Neural cell (in vitro differentiated cells): ENCODE measurements around the gene PHYHD1. TPM values are rescaled to one million over a fixed set of nuclear protein-coding genes. Genes with fewer than 3 reads are reported as not detected.
"Not testable (repeated sequence)": the region's sequence is repeated elsewhere in the genome, so short reads cannot be mapped to it uniquely, and the experiment has no call there.

Experiments
- H2AFZ ChIP-seq: fragments of 200-600, 300-800 bp; sonication (generic), shearing (Covaris generic); 2 replicates; pipeline ENCODE4 v1.6.0; 2014; ENCODE audit warnings: low read depth, mild to moderate bottlenecking, antibody characterized with exemption, low read length, moderate library complexity
- H3F3A ChIP-seq: fragments of 200-600 bp; shearing (Covaris generic); 2 replicates; pipeline ENCODE4 v1.6.1; 2016; ENCODE audit warnings: mild to moderate bottlenecking, moderate library complexity, mixed read lengths, antibody characterized with exemption, low read length; ENCODE audit not compliant: insufficient read depth, poor library complexity, severe bottlenecking
- H3K27ac ChIP-seq: fragments of 200-600, 300-800 bp; sonication (generic), shearing (Covaris generic); 2 replicates; pipeline ENCODE4 v1.5.1; 2014; ENCODE audit warnings: mild to moderate bottlenecking, low read length, moderate library complexity
- H3K27me3 ChIP-seq: fragments of 300-800, 200-600 bp; sonication (generic), shearing (Covaris generic); 2 replicates; pipeline ENCODE4 v1.6.0; 2014; ENCODE audit warnings: mild to moderate bottlenecking, low read depth, low read length, moderate library complexity; ENCODE audit not compliant: insufficient read depth
- H3K36me3 ChIP-seq: fragments of 300-800, 200-600 bp; sonication (generic), shearing (Covaris generic); 2 replicates; pipeline ENCODE4 v1.5.1; 2014; ENCODE audit warnings: mild to moderate bottlenecking, antibody characterized with exemption, low read length, moderate library complexity; ENCODE audit not compliant: insufficient read depth
- H3K4me2 ChIP-seq: fragments of 300-800, 200-600 bp; sonication (generic), shearing (Covaris generic); 2 replicates; pipeline ENCODE4 v1.6.0; 2014; ENCODE audit warnings: mild to moderate bottlenecking, low read length
- H3K4me3 ChIP-seq: fragments of 300-800, 200-600 bp; sonication (generic), shearing (Covaris generic); 2 replicates; pipeline ENCODE4 v1.5.1; 2014; ENCODE audit warnings: mild to moderate bottlenecking, low read length, moderate library complexity
- H3K79me2 ChIP-seq: fragments of 200-600 bp; shearing (Covaris generic); replicated peaks from 2 replicates; pipeline ENCODE4 v1.6.0; 2014; ENCODE audit warnings: mild to moderate bottlenecking, low read length, moderate library complexity; ENCODE audit not compliant: insufficient read depth
- H3K9ac ChIP-seq: fragments of 300-800, 200-600 bp; sonication (generic), shearing (Covaris generic); 2 replicates; pipeline ENCODE4 v1.6.1; 2016; ENCODE audit warnings: mild to moderate bottlenecking, low read length, mixed read lengths
- H3K9me2 ChIP-seq: fragments of 200-600 bp; shearing (Covaris generic); 2 replicates; pipeline ENCODE4 v1.6.1; 2016; ENCODE audit warnings: mild to moderate bottlenecking, low read length, mixed read lengths; ENCODE audit not compliant: insufficient read depth
- H3K9me3 ChIP-seq: fragments of 200-600, 300-800 bp; sonication (generic), shearing (Covaris generic); 2 replicates; pipeline ENCODE4 v1.6.1; 2016; ENCODE audit warnings: mild to moderate bottlenecking, mixed run types, low read length, moderate library complexity, mixed read lengths
- H4K20me1 ChIP-seq: fragments of 200-600 bp; shearing (Covaris generic); 2 replicates; pipeline ENCODE4 v1.6.1; 2016; ENCODE audit warnings: mild to moderate bottlenecking, mixed run types; ENCODE audit not compliant: insufficient read depth
- EP300 ChIP-seq: fragments of 450-650 bp; conservative IDR thresholded peaks from 2 replicates; pipeline ENCODE4 v1.6.1; 2014; ENCODE audit warnings: antibody characterized with exemption, mild to moderate bottlenecking, moderate library complexity; ENCODE audit not compliant: poor library complexity, severe bottlenecking
- MXI1 ChIP-seq: fragments of 450-650 bp; conservative IDR thresholded peaks from 2 replicates; pipeline ENCODE4 v1.6.1; 2014; ENCODE audit warnings: antibody characterized with exemption, mild to moderate bottlenecking; ENCODE audit not compliant: poor library complexity, severe bottlenecking
- RAD21 ChIP-seq: fragments of 450-650 bp; conservative IDR thresholded peaks from 2 replicates; pipeline ENCODE4 v1.6.1; 2014; ENCODE audit warnings: antibody characterized with exemption, mild to moderate bottlenecking, moderate library complexity
- SMC3 ChIP-seq: fragments of 450-650 bp; conservative IDR thresholded peaks from 2 replicates; pipeline ENCODE4 v1.6.1; 2014; ENCODE audit warnings: antibody characterized with exemption, mild to moderate bottlenecking, moderate library complexity; ENCODE audit not compliant: poor library complexity
- TAF1 ChIP-seq: IDR thresholded peaks from 2 replicates; pipeline ENCODE4 v1.6.1; 2012; ENCODE audit warnings: low read depth
- polyA plus RNA-seq: library from polyadenylated mRNA; depleted of rRNA; stranded (reverse); fragments of >200 nt; gene quantifications from 2 replicates; pipeline ENCODE4 v1.2.3, GENCODE V29; 2014
- TF ChIP-seq, protein P1 (sequence below): IDR thresholded peaks from 2 replicates; pipeline ENCODE4 v1.6.1; 2012; ENCODE audit warnings: borderline replicate concordance
- TF ChIP-seq, protein P2 (sequence below): fragments of 450-650 bp; IDR thresholded peaks from 2 replicates; pipeline ENCODE4 v1.5.1; 2014; ENCODE audit warnings: antibody characterized with exemption, mild to moderate bottlenecking, moderate library complexity; ENCODE audit not compliant: poor library complexity, severe bottlenecking

Gene PHYHD1
- polyA plus RNA-seq, 1 donor from 2014 or later, result not detected

GRCh38 chr9:128940946-128941755 is 20.4 kb downstream of the PHYHD1 start:
- no peak overlapping the region for H3K4me3 ChIP-seq
- no peaks in the 10 kb centered on the region for H4K20me1 ChIP-seq
- H3K27me3 ChIP-seq, result no peaks in the 10 kb centered on the region
- no peak overlapping the region for H3K4me2 ChIP-seq
- no peaks in the 10 kb centered on the region for H3K9me3 ChIP-seq
- TF ChIP-seq TAF1 (no peak), SMC3 (no peak), EP300 (no peak), MXI1 (no peak), RAD21 (no peak)
- TF ChIP-seq, protein P1, sequence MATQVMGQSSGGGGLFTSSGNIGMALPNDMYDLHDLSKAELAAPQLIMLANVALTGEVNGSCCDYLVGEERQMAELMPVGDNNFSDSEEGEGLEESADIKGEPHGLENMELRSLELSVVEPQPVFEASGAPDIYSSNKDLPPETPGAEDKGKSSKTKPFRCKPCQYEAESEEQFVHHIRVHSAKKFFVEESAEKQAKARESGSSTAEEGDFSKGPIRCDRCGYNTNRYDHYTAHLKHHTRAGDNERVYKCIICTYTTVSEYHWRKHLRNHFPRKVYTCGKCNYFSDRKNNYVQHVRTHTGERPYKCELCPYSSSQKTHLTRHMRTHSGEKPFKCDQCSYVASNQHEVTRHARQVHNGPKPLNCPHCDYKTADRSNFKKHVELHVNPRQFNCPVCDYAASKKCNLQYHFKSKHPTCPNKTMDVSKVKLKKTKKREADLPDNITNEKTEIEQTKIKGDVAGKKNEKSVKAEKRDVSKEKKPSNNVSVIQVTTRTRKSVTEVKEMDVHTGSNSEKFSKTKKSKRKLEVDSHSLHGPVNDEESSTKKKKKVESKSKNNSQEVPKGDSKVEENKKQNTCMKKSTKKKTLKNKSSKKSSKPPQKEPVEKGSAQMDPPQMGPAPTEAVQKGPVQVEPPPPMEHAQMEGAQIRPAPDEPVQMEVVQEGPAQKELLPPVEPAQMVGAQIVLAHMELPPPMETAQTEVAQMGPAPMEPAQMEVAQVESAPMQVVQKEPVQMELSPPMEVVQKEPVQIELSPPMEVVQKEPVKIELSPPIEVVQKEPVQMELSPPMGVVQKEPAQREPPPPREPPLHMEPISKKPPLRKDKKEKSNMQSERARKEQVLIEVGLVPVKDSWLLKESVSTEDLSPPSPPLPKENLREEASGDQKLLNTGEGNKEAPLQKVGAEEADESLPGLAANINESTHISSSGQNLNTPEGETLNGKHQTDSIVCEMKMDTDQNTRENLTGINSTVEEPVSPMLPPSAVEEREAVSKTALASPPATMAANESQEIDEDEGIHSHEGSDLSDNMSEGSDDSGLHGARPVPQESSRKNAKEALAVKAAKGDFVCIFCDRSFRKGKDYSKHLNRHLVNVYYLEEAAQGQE, result no peak
- TF ChIP-seq, protein P2, sequence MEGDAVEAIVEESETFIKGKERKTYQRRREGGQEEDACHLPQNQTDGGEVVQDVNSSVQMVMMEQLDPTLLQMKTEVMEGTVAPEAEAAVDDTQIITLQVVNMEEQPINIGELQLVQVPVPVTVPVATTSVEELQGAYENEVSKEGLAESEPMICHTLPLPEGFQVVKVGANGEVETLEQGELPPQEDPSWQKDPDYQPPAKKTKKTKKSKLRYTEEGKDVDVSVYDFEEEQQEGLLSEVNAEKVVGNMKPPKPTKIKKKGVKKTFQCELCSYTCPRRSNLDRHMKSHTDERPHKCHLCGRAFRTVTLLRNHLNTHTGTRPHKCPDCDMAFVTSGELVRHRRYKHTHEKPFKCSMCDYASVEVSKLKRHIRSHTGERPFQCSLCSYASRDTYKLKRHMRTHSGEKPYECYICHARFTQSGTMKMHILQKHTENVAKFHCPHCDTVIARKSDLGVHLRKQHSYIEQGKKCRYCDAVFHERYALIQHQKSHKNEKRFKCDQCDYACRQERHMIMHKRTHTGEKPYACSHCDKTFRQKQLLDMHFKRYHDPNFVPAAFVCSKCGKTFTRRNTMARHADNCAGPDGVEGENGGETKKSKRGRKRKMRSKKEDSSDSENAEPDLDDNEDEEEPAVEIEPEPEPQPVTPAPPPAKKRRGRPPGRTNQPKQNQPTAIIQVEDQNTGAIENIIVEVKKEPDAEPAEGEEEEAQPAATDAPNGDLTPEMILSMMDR, result no peak
- no peak overlapping the region for H3K27ac ChIP-seq
- H3F3A ChIP-seq, result no peaks in the 10 kb centered on the region
- no peaks in the 10 kb centered on the region for H3K79me2 ChIP-seq
- no peaks in the 10 kb centered on the region for H3K9me2 ChIP-seq
- no peak overlapping the region for H2AFZ ChIP-seq
- H3K9ac ChIP-seq, result no peak overlapping the region
- H3K36me3 ChIP-seq, result no peaks in the 10 kb centered on the region

GRCh38 chr9:128943832-128944620 is 23.2 kb downstream of the PHYHD1 start:
- H3K4me3 ChIP-seq, result no peak overlapping the region
- H3K36me3 ChIP-seq, result no peaks in the 10 kb centered on the region
- no peak overlapping the region for H2AFZ ChIP-seq
- H3K9ac ChIP-seq, result no peak overlapping the region
- H3F3A ChIP-seq, result no peaks in the 10 kb centered on the region
- H4K20me1 ChIP-seq, result no peaks in the 10 kb centered on the region
- no peak overlapping the region for H3K27ac ChIP-seq
- H3K27me3 ChIP-seq, result no peaks in the 10 kb centered on the region
- H3K9me3 ChIP-seq, result no peaks in the 10 kb centered on the region
- TF ChIP-seq TAF1 (no peak), SMC3 (no peak), RAD21 (no peak), EP300 (no peak)
- TF ChIP-seq, protein P1, result no peak
- no peaks in the 10 kb centered on the region for H3K9me2 ChIP-seq
- H3K79me2 ChIP-seq, result peaks cover 5% of the 10 kb centered on the region
- no peak overlapping the region for H3K4me2 ChIP-seq

GRCh38 chr9:128944966-128945365 is 24.2 kb downstream of the PHYHD1 start:
- not testable (repeated sequence) for H3K4me2 ChIP-seq, H3K9me3 ChIP-seq, H3K9me2 ChIP-seq, H3F3A ChIP-seq, H3K79me2 ChIP-seq, H3K27me3 ChIP-seq, H3K36me3 ChIP-seq, H3K9ac ChIP-seq, H4K20me1 ChIP-seq, H3K27ac ChIP-seq, H3K4me3 ChIP-seq, H2AFZ ChIP-seq
